BJ (cell line): ENCODE results near the gene ZNF605. TPM values are rescaled to one million over a fixed set of nuclear protein-coding genes. Genes with fewer than 3 reads are reported as not detected.
A peak's percentile ranks its signal among the peaks of the same experiment; 100 is the strongest.

Experiments
- CTCF ChIA-PET: fragments of 350-600 bp; formaldehyde crosslinking; extraction: SDS; loops from one replicate; lab custom pipeline; 2021; ENCODE audit warnings: antibody characterized with exemption, inconsistent platforms; lab: Yijun Ruan, JAX
- POLR2A ChIA-PET: fragments of 300-600 bp; sonication (Branson Sonifier 250); formaldehyde crosslinking; extraction: SDS; loops from one replicate; lab custom pipeline; 2021; ENCODE audit warnings: antibody characterized with exemption; lab: Charles Lee
- DNase-seq: peaks from one replicate; pipeline ENCODE4 v3.0.0-alpha.2; 2011; ENCODE audit warnings: low read depth
- H3K27me3 ChIP-seq: 2 replicates; pipeline ENCODE4 v1.6.0; 2011; ENCODE audit warnings: low read length; ENCODE audit not compliant: control insufficient read depth, insufficient read depth
- H3K36me3 ChIP-seq: 2 replicates; pipeline ENCODE4 v1.5.1; 2011; ENCODE audit warnings: low read length; ENCODE audit not compliant: control insufficient read depth, insufficient read depth
- H3K4me3 ChIP-seq: 2 replicates; pipeline ENCODE4 v1.5.1; 2011; ENCODE audit warnings: low read depth, mild to moderate bottlenecking, control low read depth, low read length
- polyA plus RNA-seq: library from polyadenylated mRNA; depleted of rRNA; stranded (reverse); fragments of >200 nt; gene quantifications from 2 replicates; pipeline ENCODE4 v1.2.3, GENCODE V29; 2011
- TF ChIP-seq, protein P1 (sequence below): IDR thresholded peaks from 2 replicates; pipeline ENCODE4 v1.5.1; 2011; ENCODE audit warnings: low read depth, mild to moderate bottlenecking, control low read depth, inconsistent platforms, low read length, moderate library complexity; ENCODE audit not compliant: insufficient read depth

The ZNF605 gene
- polyA plus RNA-seq, 1 experiment, result 4.7 TPM

DNA sequence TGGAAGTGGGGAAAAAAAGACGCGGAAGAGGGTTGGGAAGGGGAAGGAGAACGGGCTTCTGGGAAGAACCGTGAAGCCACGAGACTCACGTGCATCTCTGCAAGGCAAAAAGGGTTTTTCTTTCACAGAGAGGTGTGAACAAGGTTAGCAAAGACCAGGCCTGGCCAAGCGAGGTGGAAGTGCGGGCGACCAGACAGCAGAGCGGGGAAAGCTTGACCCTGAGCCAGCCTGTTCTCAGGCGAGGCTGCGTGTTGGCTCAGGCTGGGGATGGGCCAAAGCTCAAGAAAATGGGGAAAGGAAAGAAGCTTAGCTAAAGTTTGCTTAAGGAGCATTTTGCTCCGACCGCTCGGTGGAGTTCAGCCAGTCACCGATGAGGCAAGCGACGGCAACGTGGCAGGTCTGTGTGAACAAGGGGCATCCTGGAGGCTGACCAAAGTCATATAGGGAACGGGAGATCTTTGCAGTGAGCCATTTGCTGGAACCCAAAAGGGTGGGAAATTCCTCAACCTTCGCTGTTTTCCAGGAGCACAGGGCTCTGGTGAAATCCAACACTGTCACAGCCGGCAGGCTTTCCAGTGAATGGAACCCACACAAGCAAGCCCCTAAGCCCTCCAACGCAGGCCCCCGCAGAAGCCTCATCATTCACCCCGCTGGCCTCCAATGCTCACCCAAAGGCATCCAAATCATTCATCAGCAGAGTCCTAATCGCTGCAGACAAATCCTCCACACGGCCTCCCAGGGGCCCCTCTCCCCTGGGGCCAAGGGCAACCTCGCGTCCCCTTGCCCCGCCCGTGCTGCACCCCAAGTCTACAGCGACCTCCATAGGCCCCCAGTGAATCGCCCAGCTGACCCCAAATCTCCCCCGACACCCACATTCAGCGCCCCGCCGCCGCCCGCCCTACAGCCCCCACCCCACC, 754 bp downstream of the ZNF605 start:
- POLR2A ChIA-PET, result interaction anchor here (1.0 kb wide), 1 partner anchor 82 kb away, joined by 4 read pairs; the partner anchor contains the start of gene ZNF84
- no peak for DNase-seq
- CTCF ChIA-PET, result no interaction called here
- peak overlapping the region; percentile 75 for H3K4me3 ChIP-seq
- H3K36me3 ChIP-seq, result no peaks in the 10 kb centered on the region; the same call in 1 of the 2 replicates
- H3K27me3 ChIP-seq, result no peaks in the 10 kb centered on the region
- TF ChIP-seq, protein P1, sequence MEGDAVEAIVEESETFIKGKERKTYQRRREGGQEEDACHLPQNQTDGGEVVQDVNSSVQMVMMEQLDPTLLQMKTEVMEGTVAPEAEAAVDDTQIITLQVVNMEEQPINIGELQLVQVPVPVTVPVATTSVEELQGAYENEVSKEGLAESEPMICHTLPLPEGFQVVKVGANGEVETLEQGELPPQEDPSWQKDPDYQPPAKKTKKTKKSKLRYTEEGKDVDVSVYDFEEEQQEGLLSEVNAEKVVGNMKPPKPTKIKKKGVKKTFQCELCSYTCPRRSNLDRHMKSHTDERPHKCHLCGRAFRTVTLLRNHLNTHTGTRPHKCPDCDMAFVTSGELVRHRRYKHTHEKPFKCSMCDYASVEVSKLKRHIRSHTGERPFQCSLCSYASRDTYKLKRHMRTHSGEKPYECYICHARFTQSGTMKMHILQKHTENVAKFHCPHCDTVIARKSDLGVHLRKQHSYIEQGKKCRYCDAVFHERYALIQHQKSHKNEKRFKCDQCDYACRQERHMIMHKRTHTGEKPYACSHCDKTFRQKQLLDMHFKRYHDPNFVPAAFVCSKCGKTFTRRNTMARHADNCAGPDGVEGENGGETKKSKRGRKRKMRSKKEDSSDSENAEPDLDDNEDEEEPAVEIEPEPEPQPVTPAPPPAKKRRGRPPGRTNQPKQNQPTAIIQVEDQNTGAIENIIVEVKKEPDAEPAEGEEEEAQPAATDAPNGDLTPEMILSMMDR, result 0 out of 2 replicates have a peak, but pooled peaks have one; percentile 10

DNA sequence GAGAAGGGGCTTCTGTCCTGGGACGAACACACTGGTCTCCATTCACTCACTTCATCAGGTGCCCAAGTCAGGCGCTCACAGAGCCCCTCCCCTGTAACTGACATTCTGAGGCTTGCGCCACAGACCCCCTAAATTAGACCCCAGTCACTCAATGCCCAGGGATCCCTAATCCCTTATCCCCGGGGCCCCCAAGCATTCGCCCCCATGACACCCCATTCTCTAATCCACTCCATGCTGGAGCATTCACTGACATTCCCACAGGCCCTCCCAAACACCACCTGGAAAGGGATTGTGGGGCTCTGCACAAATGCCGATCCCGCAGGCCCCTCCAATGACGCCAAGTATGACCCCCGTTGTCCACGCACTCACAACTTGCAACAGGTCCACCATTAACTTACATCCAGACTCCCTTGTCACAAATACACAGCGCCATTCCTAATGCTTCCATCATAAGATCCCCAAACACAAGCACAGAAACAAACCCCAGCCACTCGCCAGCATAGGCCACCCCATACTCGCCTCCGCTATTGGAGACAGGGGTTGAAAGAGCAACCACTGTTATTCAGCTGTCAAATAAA, 1.5 kb downstream of the ZNF605 start:
- Histone ChIP-seq H3K36me3 (no peaks in the 10 kb centered on the region; the same call in 1 of the 2 replicates), H3K4me3 (peak overlapping the region; percentile 75), H3K27me3 (no peaks in the 10 kb centered on the region)
- DNase-seq, result no peak
- TF ChIP-seq, protein P1, result no peak
- POLR2A ChIA-PET, result no interaction called here
- CTCF ChIA-PET, result no interaction called here

DNA sequence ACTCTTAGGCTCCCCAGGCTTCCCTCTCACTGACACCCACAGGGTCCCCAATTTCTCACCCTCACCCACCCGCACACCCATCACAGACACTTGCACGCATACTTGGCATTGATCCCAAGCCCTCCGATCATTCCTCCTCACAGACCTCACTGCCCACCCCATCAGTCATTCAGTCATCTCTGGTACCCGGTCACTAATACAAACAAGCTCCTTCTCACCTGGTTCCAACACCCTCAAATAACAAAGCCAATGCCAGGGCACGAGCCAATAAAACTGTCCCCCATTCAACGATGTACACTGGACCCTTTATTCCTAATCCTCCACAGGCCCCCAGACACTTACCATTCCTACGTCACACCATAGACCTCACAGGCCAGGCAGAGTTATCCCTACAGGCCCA, 2.3 kb downstream of the ZNF605 start:
- Histone ChIP-seq H3K4me3 (no peak overlapping the region), H3K36me3 (peaks cover 3% of the 10 kb centered on the region; the same call in 1 of the 2 replicates), H3K27me3 (no peaks in the 10 kb centered on the region)
- TF ChIP-seq, protein P1, result no peak
- DNase-seq, result no peak
- ChIA-PET CTCF (no interaction called here), POLR2A (interaction anchor here (0.6 kb wide), 1 partner anchor 72 kb away, joined by 3 read pairs; no protein-coding TSS in a partner anchor)

DNA sequence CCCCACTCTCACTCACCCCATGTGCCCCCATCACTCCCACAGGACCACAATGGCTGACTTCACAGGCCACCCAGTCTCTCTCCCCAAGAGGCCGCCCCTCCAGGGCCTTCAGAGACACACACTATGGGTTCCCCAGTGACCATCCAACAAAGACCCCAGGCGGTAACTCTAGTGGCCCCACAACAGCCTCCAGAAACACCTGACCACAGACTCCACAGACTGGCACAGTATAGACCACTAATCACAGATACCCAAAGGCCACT, 3.0 kb downstream of the ZNF605 start:
- POLR2A ChIA-PET, result no interaction called here
- peaks cover 4% of the 10 kb centered on the region for H3K36me3 ChIP-seq
- no peak overlapping the region for H3K4me3 ChIP-seq
- no peak for DNase-seq
- CTCF ChIA-PET, result no interaction called here
- H3K27me3 ChIP-seq, result no peaks in the 10 kb centered on the region
- TF ChIP-seq, protein P1, result no peak

DNA sequence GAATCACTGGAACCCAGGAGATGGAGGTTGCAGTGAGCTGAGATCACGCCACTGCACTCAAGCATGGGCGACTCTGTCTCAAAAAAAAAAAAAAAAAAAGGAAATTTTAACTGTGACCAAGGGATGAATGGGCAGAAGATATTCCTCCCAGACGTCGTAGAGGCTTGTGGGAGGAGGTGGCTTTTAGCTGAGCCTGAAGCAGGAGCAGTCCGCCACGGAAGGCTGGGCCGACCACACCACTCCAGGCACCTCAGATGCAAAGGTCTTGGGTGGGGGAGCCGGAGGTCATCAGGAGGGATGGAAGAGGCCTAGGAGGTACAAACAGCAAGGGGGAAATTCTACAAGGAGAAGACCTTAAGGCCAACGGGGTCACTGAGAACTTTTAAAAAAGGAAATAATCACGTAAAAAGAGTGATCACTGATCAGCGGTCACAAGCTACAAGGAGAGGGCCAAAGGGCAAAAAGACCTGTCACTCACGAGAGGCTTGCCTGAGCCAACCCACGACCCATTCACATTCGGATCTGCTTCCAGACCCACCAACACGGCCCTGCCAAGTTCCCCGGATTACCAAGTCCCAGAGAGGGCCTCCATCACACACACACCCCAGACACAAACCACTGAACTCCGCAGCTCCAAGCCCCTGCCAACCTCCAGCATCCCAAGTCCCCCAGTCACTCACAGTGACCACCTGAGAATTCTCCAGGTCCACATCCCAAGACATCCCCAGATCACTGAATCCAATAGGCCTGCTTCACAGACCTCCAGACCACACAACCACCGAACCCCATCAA, 3.5 kb downstream of the ZNF605 start:
- CTCF ChIA-PET, result no interaction called here

More for the DNA sequence above, 3.5 kb downstream of the ZNF605 start:
- H3K4me3 ChIP-seq, result no peak overlapping the region
- peaks cover 4% of the 10 kb centered on the region for H3K36me3 ChIP-seq
- POLR2A ChIA-PET, result no interaction called here
- TF ChIP-seq, protein P1, result no peak
- H3K27me3 ChIP-seq, result no peaks in the 10 kb centered on the region
- no peak for DNase-seq
